OCI-LY3 (cell line): ENCODE data around the gene TMEM178B.

ENCODE experiments used
- H2AFZ ChIP-seq: fragments of 200-600, 300-600 bp; shearing (Covaris generic); 2 replicates; pipeline ENCODE4 v1.6.0; 2014; ENCODE audit warnings: antibody characterized with exemption, low read depth, low read length
- H3K27ac ChIP-seq: fragments of 200-600, 300-600 bp; sonication (generic); 2 replicates; pipeline ENCODE4 v1.5.1; 2014; ENCODE audit warnings: mild to moderate bottlenecking, low read length, moderate library complexity, mixed read lengths
- H3K27me3 ChIP-seq: fragments of 200-600, 300-600 bp; sonication (generic); 2 replicates; pipeline ENCODE4 v1.6.1; 2014; ENCODE audit warnings: low read depth, low read length, mixed read lengths
- H3K36me3 ChIP-seq: fragments of 200-600, 300-600 bp; sonication (generic); replicated peaks from 2 replicates; pipeline ENCODE3; 2014; ENCODE audit warnings: low read depth, low read length, mixed read lengths
- H3K4me1 ChIP-seq: fragments of 300-600, 200-600 bp; sonication (generic); 2 replicates; pipeline ENCODE4 v1.6.1; 2014; ENCODE audit warnings: low read length, mixed read lengths
- H3K4me2 ChIP-seq: fragments of 200-600, 300-600 bp; sonication (generic); 2 replicates; pipeline ENCODE4 v1.6.1; 2014; ENCODE audit warnings: low read length, mixed read lengths
- H3K4me3 ChIP-seq: fragments of 300-600, 200-600 bp; sonication (generic); 2 replicates; pipeline ENCODE4 v1.5.1; 2014; ENCODE audit warnings: antibody characterized with exemption, mild to moderate bottlenecking, low read length, moderate library complexity
- H3K79me2 ChIP-seq: fragments of 300-600, 200-600 bp; shearing (Covaris generic); 2 replicates; pipeline ENCODE4 v1.6.1; 2014; ENCODE audit warnings: mild to moderate bottlenecking, low read length, mixed read lengths
- H3K9ac ChIP-seq: fragments of 300-600, 200-600 bp; shearing (Covaris generic); 2 replicates; pipeline ENCODE4 v1.6.0; 2014; ENCODE audit warnings: mild to moderate bottlenecking, low read length, moderate library complexity
- H3K9me3 ChIP-seq: fragments of 200-600, 300-600 bp; shearing (Covaris generic); 2 replicates; pipeline ENCODE4 v1.6.1; 2014; ENCODE audit warnings: low read length, mixed read lengths; ENCODE audit not compliant: insufficient read depth
- H4K20me1 ChIP-seq: fragments of 200-600, 300-600 bp; sonication (generic); 2 replicates; pipeline ENCODE4 v1.6.1; 2016; ENCODE audit warnings: low read length, mixed read lengths; ENCODE audit not compliant: insufficient read depth
- EZH2phosphoT487 ChIP-seq: fragments of 200-600 bp; shearing (Covaris generic); IDR thresholded peaks from 2 replicates; pipeline ENCODE4 v1.6.1; 2018; ENCODE audit warnings: antibody characterized with exemption, mixed run types, low read depth
- TF ChIP-seq, protein P1 (sequence below): fragments of 200-600, 300-600 bp; sonication (generic); IDR thresholded peaks from 2 replicates; pipeline ENCODE4 v1.5.1; 2014; ENCODE audit warnings: antibody characterized with exemption, low read length, low read depth

The TMEM178B gene

DNA sequence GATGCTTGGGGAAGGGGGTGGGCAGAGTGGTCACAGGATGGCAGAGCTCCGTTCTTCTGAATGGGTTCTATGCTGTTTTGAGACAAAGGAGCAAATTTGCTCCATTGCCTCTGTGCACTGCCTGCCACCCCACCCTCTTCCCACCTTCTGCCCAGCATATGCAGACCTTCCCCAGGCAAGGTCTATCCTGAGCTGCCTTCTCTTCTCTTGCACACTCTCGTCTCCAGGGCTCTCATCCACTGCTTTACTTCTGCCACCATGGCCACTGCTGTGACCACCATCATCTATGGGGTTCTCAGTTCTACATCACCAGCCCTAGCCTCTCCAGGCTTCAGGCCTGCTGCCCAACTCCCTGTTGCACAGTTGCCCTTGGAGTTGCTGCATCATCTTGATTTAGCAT is 230.4 kb downstream of the TMEM178B start:
- TF ChIP-seq EZH2phosphoT487, result no peak
- TF ChIP-seq, protein P1, sequence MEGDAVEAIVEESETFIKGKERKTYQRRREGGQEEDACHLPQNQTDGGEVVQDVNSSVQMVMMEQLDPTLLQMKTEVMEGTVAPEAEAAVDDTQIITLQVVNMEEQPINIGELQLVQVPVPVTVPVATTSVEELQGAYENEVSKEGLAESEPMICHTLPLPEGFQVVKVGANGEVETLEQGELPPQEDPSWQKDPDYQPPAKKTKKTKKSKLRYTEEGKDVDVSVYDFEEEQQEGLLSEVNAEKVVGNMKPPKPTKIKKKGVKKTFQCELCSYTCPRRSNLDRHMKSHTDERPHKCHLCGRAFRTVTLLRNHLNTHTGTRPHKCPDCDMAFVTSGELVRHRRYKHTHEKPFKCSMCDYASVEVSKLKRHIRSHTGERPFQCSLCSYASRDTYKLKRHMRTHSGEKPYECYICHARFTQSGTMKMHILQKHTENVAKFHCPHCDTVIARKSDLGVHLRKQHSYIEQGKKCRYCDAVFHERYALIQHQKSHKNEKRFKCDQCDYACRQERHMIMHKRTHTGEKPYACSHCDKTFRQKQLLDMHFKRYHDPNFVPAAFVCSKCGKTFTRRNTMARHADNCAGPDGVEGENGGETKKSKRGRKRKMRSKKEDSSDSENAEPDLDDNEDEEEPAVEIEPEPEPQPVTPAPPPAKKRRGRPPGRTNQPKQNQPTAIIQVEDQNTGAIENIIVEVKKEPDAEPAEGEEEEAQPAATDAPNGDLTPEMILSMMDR, result no peak
- H3K27me3 ChIP-seq, result no peaks in the 10 kb centered on the region

DNA sequence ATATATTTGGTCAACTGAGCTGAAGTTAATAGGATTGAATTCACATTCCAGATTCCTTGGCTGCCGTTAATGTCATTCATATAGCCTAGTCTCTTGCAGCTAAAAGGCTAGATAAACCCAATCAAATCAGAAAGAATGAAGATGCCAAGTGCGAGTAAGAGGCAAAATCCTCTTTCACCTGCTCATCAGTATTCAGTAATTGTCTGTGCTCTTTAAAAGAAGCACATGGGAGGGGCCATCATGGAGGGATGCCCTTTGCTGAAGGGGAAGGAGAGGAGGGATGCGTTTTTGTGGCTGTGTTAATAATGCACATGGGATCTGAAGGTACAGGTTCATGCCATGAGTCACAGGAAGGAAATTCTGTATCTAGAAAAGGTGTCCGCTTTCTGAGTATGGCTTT is 232.2 kb downstream of the TMEM178B start:
- H3K9ac ChIP-seq, result no peak overlapping the region
- TF ChIP-seq EZH2phosphoT487, result no peak
- TF ChIP-seq, protein P1, result no peak
- H2AFZ ChIP-seq, result no peak overlapping the region
- no peaks in the 10 kb centered on the region for H3K36me3 ChIP-seq
- H3K27ac ChIP-seq, result no peak overlapping the region
- no peaks in the 10 kb centered on the region for H3K79me2 ChIP-seq
- H3K27me3 ChIP-seq, result no peaks in the 10 kb centered on the region
- H3K4me2 ChIP-seq, result no peak overlapping the region
- H4K20me1 ChIP-seq, result 0 out of 2 replicates have a peak, but pooled peaks cover 2% of the 10 kb centered on the region
- H3K9me3 ChIP-seq, result no peaks in the 10 kb centered on the region
- no peak overlapping the region for H3K4me3 ChIP-seq
- no peaks in the 10 kb centered on the region for H3K4me1 ChIP-seq

More for the DNA sequence above, 230.4 kb downstream of the TMEM178B start:
- Histone ChIP-seq H3K9me3 (no peaks in the 10 kb centered on the region), H3K4me1 (no peaks in the 10 kb centered on the region), H3K79me2 (no peaks in the 10 kb centered on the region), H3K27ac (no peak overlapping the region), H2AFZ (no peak overlapping the region), H4K20me1 (0 out of 2 replicates have a peak, but pooled peaks cover 2% of the 10 kb centered on the region), H3K36me3 (no peaks in the 10 kb centered on the region), H3K4me3 (no peak overlapping the region), H3K4me2 (no peak overlapping the region), H3K9ac (no peak overlapping the region)

DNA sequence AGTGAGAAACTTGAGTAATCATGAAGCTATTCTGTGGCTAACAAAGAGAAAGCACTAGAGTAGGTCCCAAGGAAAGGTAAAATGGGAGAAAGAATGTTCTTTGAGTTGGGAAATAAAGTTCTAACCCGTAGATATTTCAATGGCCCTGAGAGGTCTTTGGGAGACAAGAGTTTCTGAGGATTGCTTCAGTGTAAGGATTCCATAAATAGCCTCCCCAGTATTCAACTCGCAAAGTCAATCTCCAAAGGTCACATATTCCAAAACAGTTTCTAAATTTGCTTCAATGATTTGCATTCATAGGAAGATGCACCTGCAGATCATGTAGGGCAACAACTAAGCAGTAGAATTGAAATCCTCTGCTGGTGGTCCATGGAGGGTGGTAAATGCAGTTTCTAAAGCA is 238.5 kb downstream of the TMEM178B start:
- H3K27me3 ChIP-seq, result no peaks in the 10 kb centered on the region
- no peaks in the 10 kb centered on the region for H3K79me2 ChIP-seq
- no peak for TF ChIP-seq EZH2phosphoT487
- TF ChIP-seq, protein P1, result no peak

DNA sequence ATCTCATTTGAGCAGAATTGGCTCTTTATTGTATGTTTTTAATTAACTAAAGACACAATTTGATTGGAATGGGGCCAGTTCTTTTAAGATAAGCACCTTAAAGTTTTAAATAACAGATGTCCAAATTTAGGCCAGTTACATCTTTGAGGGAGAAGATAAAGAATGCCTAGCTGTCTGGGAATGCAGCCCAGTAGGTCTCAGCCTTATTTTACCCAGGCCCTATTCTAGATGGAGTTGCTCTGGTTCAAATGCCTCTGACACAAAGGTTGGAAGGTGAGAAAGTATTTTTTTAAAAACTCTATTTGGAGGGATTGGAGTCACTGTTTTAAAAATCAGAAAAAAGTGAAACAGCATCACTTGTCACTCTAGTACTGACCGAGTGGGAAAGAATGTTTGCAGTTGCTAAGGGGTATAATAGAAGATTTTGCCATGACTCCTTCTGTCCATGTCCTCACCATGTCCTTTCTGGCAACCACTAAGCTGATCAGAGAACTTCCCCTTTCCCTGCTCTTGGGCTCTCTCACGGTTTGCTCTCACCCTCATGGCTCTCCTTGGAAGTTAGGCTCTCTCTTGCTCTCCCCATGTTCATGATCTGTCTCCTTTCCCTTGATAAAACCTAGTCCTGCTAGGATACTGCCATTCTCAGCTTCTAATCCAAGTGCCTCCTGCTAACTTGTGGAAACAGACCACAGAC is 239.1 kb downstream of the TMEM178B start:
- no peaks in the 10 kb centered on the region for H3K36me3 ChIP-seq
- H3K4me2 ChIP-seq, result no peak overlapping the region
- H4K20me1 ChIP-seq, result no peaks in the 10 kb centered on the region
- no peaks in the 10 kb centered on the region for H3K4me1 ChIP-seq
- no peaks in the 10 kb centered on the region for H3K27me3 ChIP-seq
- no peaks in the 10 kb centered on the region for H3K9me3 ChIP-seq
- no peak overlapping the region for H3K27ac ChIP-seq
- H3K4me3 ChIP-seq, result no peak overlapping the region
- no peak overlapping the region for H3K9ac ChIP-seq
- H3K79me2 ChIP-seq, result no peaks in the 10 kb centered on the region
- H2AFZ ChIP-seq, result no peak overlapping the region
- TF ChIP-seq, protein P1, result no peak
- TF ChIP-seq EZH2phosphoT487, result no peak

More for the DNA sequence above, 238.5 kb downstream of the TMEM178B start:
- no peak overlapping the region for H2AFZ ChIP-seq
- no peak overlapping the region for H3K9ac ChIP-seq
- H3K36me3 ChIP-seq, result no peaks in the 10 kb centered on the region
- H4K20me1 ChIP-seq, result no peaks in the 10 kb centered on the region
- no peak overlapping the region for H3K27ac ChIP-seq
- H3K9me3 ChIP-seq, result no peaks in the 10 kb centered on the region
- H3K4me2 ChIP-seq, result no peak overlapping the region
- H3K4me3 ChIP-seq, result no peak overlapping the region
- H3K4me1 ChIP-seq, result no peaks in the 10 kb centered on the region
